Bone marrow (tissue), 2 donors: Measurements from ENCODE around the gene PTPRN.

Source experiments
- DNase-seq, 2 donors: peaks; one replicate each; lab custom pipeline; 2025; lab: John Stamatoyannopoulos, UW

The PTPRN gene

DNA sequence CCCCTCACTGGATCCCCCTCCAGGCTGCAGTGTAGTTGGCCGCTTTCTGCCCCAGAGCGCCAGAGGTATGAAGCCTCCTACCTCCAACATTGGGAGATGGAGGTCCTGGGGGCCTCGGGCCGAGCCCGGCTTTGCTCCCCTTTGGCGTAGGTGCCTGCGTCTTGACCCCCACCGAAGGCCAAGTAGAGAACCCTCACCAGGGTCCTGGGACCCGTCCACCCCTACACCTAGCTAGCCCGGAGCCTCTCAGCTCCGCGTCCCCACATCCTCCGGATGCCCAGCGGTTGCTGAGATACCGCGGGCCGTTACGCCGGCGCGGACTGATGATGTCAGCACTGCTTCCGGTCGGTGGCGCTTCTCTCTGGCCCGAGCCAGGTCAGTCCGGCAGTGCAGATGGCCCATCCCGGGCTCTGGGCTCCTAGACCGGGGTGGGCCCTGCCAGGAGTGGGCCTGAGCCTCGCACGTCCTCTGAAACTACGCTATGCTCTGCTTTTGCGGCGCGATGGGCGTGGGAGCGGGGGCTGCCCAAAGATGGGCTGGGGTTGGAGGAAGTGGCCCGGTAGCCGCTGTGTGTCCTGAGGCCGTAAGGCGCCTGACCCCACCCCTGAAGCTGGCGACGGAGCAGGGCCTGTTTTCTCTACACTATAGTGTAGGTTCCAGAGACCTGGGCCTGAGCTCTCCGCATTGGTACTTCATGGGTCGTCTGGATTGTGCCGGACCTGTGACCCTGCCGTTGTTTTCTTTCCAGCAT lies 63.9 kb downstream of the PTPRN start, which contains the start of the genes GLB1L and STK16:
Gene GLB1L, minus strand, starts transcription at position 297 of the 751 bp plus-strand sequence. CDS start 1,871 bp downstream, outside the sequence.
Gene STK16, plus strand, starts transcription at position 332 of the 751 bp plus-strand sequence. CDS start 521 bp downstream, outside the sequence.
- DNase-seq = peak; percentile 68 to 91

DNA sequence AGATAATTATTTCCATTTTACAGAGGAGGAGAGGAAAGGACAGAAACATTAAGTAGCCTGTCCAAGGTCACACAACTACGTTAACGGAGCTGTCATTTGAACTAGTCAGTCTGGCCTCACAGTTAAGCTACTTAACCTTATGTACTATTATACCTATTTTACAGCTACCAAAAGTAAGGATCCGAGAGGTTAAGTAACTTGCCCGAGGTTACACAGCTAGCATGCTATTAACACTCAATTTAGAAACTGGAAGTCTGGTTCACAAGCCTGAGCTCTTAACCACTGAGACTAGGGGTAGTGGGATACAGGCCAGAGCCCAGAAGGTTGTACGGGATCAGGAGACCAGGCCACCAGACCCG lies 64.4 kb downstream of the PTPRN start:
- no peak for DNase-seq

DNA sequence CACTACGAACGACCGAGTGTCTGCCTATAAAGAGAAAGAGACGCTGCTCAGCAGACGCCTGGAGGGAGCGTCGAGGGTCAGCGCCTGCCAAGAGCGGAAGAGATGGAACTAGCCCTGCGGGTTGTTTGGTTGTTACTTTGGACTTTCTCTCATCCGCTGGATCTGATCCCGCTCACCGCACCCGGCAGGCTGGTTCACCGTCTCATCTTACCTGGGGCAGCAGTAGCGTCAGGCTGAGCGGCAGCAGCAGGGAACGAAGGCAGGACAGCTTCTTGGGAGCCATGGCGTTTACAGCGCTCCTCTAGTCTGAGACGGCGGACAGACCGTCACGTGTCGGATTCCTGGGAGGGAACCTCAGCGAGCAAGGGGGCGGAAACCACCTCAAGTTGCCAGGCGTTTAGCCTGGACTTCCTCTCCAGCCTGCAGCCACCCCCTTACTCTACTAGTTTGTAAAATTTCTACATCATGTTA lies 65.9 kb downstream of the PTPRN start:
- no peak for DNase-seq
